ENCODE measurements around the gene NFKBIZ.

The NFKBIZ gene

DNA sequence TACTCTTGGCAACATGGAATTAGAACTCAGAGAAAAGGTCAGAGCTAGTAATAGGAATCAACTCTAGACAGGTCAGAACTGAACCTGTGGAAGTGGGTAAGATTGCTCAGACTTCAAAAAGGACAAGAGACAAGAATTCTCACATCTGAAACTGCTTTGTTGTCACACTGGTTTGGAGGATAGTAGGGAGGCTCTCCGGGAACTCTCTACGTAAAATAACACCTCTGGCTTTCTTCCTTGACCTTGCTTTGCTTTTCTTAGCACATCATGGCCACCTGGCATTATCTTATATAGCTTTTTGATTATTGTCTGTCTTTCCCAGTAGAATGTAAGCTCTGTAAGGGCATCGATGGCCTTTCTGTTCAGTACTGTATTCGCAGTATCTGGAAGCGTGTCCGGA lies 13.2 kb upstream of the NFKBIZ start:
- no peak for DNase-seq (ENCODE audit: low read depth, low spot score)
- no peaks in the 10 kb centered on the region for H3K4me1 ChIP-seq (ENCODE audit: insufficient read depth, insufficient read length)

DNA sequence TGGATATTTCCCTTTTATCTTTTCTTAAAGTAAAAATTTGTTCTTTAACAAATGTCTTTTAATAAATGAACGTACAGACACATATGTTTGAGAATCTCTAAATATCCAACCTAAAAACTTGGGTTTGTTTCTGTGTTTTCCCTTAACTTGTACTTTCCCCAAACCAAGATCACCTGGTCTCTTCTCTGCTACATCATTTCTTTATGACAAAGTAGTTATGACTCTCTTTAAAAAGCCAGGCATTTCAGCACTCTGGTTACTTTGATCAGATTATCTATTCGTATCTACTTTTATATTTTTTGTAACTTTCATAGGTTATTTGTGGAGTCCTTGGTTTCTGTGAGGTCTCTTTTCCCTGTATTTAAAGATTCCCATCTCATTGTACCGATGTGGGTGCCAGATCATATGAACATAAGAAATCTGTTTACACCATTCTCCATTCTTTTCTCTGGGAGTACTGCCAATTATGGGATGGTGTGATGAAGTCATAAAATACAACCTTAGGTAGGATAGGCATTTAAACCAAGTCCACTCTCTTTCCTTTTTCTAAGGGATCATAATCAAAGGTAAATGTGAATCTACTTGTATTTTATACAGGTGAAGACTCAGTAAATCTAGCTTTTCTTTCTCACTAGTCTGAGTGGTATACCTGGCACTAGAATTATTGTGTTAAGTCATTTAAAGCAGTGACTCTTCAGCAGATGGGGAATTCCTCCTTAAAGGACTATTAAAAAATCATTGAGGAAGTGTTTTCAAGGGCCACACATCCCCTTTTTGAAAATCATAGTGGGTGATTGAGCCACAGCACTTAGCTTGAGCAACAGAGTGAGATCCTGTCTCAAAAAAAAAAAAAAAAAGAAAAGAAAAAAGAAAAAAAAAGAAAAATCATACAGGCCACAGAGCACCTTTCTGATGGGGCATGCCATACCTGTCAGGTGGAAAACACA lies 12.4 kb upstream of the NFKBIZ start:
- no peak for TF ChIP-seq ZNF274 (IDR thresholded peaks at IDR 0.05; ENCODE audit: low read depth, low read length)
- no peak for TF ChIP-seq SUZ12 (IDR thresholded peaks at IDR 0.05; ENCODE audit: extremely low read depth, insufficient read depth, insufficient read length)
- no peak for TF ChIP-seq YY1 (IDR thresholded peaks at IDR 0.05; ENCODE audit: insufficient read depth, insufficient read length)
- DNase-seq (ENCODE audit: low read depth, low spot score): no peak
- Histone ChIP-seq H3K9ac (ENCODE audit: insufficient read length, low read depth) (no peak overlapping the region), H3K4me3 (ENCODE audit: insufficient read length, low read depth) (no peak overlapping the region), H3K27me3 (ENCODE audit: insufficient read depth, insufficient read length) (no peaks in the 10 kb centered on the region), H3K4me1 (ENCODE audit: insufficient read depth, insufficient read length) (no peaks in the 10 kb centered on the region), H3K36me3 (ENCODE audit: insufficient read depth, insufficient read length, low read length) (peaks cover 7% of the 10 kb centered on the region), H3K9me3 (ENCODE audit: insufficient read depth, low read length) (no peaks in the 10 kb centered on the region)

More for the DNA sequence above, 13.2 kb upstream of the NFKBIZ start:
- H3K27me3 ChIP-seq (ENCODE audit: insufficient read depth, insufficient read length): no peaks in the 10 kb centered on the region
- no peak for TF ChIP-seq YY1 (IDR thresholded peaks at IDR 0.05; ENCODE audit: insufficient read depth, insufficient read length)
- TF ChIP-seq SUZ12 (IDR thresholded peaks at IDR 0.05; ENCODE audit: extremely low read depth, insufficient read depth, insufficient read length): no peak
- no peak for TF ChIP-seq ZNF274 (IDR thresholded peaks at IDR 0.05; ENCODE audit: low read depth, low read length)
- H3K36me3 ChIP-seq (ENCODE audit: insufficient read depth, insufficient read length, low read length): peaks cover 7% of the 10 kb centered on the region
- no peak overlapping the region for H3K4me3 ChIP-seq (ENCODE audit: insufficient read length, low read depth)
- H3K9me3 ChIP-seq (ENCODE audit: insufficient read depth, low read length): no peaks in the 10 kb centered on the region
- H3K9ac ChIP-seq (ENCODE audit: insufficient read length, low read depth): no peak overlapping the region

DNA sequence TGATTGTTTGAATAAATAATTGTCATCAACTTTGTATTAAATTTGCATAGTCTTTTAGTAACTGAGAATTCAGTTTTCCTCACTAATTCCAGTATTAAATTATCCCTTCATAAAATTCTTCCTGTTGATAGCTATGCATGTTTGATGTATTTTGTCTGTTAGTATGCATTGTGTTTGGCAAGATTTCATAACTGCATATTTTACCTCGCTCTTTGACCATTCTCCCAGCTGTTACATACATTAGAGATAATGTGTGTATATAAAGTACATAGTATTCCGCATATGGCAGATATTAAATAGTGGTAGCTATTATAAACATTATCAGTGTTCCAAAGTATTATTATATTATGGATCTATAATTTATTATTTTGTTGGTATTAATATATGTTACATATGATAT lies 10.6 kb upstream of the NFKBIZ start:
- DNase-seq (ENCODE audit: low read depth, low spot score): no peak
- no peak overlapping the region for H3K9ac ChIP-seq (ENCODE audit: insufficient read length, low read depth)
- no peaks in the 10 kb centered on the region for H3K4me1 ChIP-seq (ENCODE audit: insufficient read depth, insufficient read length)
- TF ChIP-seq YY1 (IDR thresholded peaks at IDR 0.05; ENCODE audit: insufficient read depth, insufficient read length): no peak
- H3K36me3 ChIP-seq (ENCODE audit: insufficient read depth, insufficient read length, low read length): no peaks in the 10 kb centered on the region
- H3K4me3 ChIP-seq (ENCODE audit: insufficient read length, low read depth): no peak overlapping the region
- peaks cover 7% of the 10 kb centered on the region for H3K9me3 ChIP-seq (ENCODE audit: insufficient read depth, low read length)
- no peaks in the 10 kb centered on the region for H3K27me3 ChIP-seq (ENCODE audit: insufficient read depth, insufficient read length)

DNA sequence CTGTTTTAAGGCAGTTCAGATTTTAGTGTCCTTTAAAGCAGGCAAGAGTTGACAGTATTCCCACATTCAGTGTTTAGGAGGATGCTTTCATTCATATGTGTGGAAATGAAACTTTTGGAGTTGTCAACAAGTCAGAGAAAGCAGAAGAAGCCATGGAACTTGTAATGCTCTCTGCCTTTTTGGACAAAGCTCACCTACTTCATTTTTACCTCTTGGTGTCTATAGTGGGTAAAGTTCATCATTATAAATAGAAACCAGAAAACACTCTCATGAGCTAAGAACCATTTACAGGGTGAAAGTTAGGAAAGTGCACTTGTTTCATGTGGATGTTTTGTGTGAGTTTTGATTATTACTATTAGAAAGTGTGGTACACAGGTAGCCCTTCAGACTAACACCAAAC lies 9.2 kb upstream of the NFKBIZ start:
- no peaks in the 10 kb centered on the region for H3K4me1 ChIP-seq (ENCODE audit: insufficient read depth, insufficient read length)
- no peaks in the 10 kb centered on the region for H3K27me3 ChIP-seq (ENCODE audit: insufficient read depth, insufficient read length)
- H3K9ac ChIP-seq (ENCODE audit: insufficient read length, low read depth): no peak overlapping the region
- DNase-seq (ENCODE audit: low read depth, low spot score): no peak
- no peaks in the 10 kb centered on the region for H3K36me3 ChIP-seq (ENCODE audit: insufficient read depth, insufficient read length, low read length)
- TF ChIP-seq YY1 (IDR thresholded peaks at IDR 0.05; ENCODE audit: insufficient read depth, insufficient read length): no peak
- no peak for TF ChIP-seq SUZ12 (IDR thresholded peaks at IDR 0.05; ENCODE audit: extremely low read depth, insufficient read depth, insufficient read length)
- no peak for TF ChIP-seq ZNF274 (IDR thresholded peaks at IDR 0.05; ENCODE audit: low read depth, low read length)
- peaks cover 7% of the 10 kb centered on the region for H3K9me3 ChIP-seq (ENCODE audit: insufficient read depth, low read length)
- H3K4me3 ChIP-seq (ENCODE audit: insufficient read length, low read depth): no peak overlapping the region

DNA sequence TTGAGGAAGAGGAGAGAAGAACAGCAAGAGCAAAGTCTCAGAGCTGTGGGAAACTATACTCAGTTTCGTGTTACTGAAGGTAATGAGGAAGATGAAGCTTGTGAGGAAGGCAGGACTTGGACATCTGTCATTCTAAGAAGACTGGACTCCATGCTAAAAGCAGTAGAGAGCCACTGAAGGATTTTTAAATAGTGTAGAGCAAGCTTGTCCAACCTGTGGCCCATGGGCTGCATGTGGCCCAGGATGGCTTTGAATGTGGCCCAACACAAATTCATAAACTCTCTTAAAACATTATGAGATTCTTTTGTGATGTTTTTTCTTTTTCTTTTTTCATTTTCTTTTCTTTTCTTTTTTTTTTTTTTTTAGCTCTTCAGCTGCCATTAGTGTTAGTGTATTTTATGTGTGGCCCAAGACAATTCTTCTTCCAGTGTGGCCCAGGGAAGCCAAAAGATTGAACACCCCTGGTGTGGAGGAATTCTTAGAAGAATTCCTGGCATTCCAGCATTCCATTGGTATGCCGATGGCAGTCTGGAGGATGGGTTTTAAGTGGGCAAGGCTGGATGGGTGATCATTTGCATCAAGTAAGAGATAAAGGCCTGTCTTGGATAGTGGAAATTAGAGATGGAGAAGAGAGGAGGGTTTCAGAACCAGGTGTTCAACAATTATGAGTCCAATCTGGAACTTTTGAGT lies 6.9 kb upstream of the NFKBIZ start:
- TF ChIP-seq ZNF274 (IDR thresholded peaks at IDR 0.05; ENCODE audit: low read depth, low read length) (no peak), SUZ12 (IDR thresholded peaks at IDR 0.05; ENCODE audit: extremely low read depth, insufficient read depth, insufficient read length) (no peak)
- Histone ChIP-seq H3K9me3 (ENCODE audit: insufficient read depth, low read length) (peaks cover 7% of the 10 kb centered on the region), H3K36me3 (ENCODE audit: insufficient read depth, insufficient read length, low read length) (no peaks in the 10 kb centered on the region), H3K4me3 (ENCODE audit: insufficient read length, low read depth) (no peak overlapping the region), H3K27me3 (ENCODE audit: insufficient read depth, insufficient read length) (no peaks in the 10 kb centered on the region), H3K4me1 (ENCODE audit: insufficient read depth, insufficient read length) (peaks cover 3% of the 10 kb centered on the region), H3K9ac (ENCODE audit: insufficient read length, low read depth) (no peak overlapping the region)
- DNase-seq (ENCODE audit: low read depth, low spot score): peak; percentile 89

DNA sequence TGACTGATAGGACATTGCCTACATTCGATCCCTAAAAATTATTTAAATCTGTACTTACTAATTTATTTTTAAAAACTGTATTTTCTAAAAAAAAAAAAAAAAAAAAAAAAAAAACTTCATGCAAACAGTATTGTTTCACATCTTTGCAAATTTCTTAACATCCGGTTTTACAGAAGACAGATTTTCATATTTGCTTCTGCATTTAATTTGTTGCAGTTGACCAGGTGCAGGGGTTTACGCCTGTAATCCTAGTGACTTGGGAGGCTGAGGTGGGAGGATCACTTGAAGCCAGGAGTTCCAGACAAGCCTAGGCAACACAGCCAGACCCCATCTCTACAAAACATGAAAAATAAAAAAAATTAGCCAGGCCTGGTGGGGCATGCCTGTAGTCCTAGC lies 6.4 kb upstream of the NFKBIZ start:
- TF ChIP-seq YY1 (IDR thresholded peaks at IDR 0.05; ENCODE audit: insufficient read depth, insufficient read length) (no peak), ZNF274 (IDR thresholded peaks at IDR 0.05; ENCODE audit: low read depth, low read length) (no peak), SUZ12 (IDR thresholded peaks at IDR 0.05; ENCODE audit: extremely low read depth, insufficient read depth, insufficient read length) (no peak)
- Histone ChIP-seq H3K4me3 (ENCODE audit: insufficient read length, low read depth) (no peak overlapping the region), H3K27me3 (ENCODE audit: insufficient read depth, insufficient read length) (no peaks in the 10 kb centered on the region), H3K9ac (ENCODE audit: insufficient read length, low read depth) (no peak overlapping the region), H3K4me1 (ENCODE audit: insufficient read depth, insufficient read length) (peaks cover 3% of the 10 kb centered on the region), H3K9me3 (ENCODE audit: insufficient read depth, low read length) (peaks cover 7% of the 10 kb centered on the region), H3K36me3 (ENCODE audit: insufficient read depth, insufficient read length, low read length) (no peaks in the 10 kb centered on the region)
- no peak for DNase-seq (ENCODE audit: low read depth, low spot score)

DNA sequence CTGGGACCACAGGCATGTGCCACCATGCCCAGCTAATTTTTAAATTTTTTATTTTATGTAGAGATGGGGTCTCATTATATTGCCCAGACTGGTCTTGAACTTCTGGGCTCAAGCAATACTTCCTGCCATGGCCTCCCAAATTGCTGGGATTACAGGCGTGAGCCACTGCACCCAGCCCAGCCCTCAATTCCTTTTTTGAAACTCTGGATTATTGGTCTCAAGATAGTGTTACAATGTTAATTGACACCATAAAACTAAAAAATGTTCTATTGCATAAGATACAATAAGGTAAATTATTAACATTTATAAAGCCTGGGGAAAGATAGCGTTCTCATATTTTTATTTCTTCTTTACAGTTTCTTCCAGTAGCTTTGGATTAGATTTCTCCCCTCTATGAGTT lies 3.9 kb upstream of the NFKBIZ start:
- Histone ChIP-seq H3K27me3 (ENCODE audit: insufficient read depth, insufficient read length) (no peaks in the 10 kb centered on the region), H3K9me3 (ENCODE audit: insufficient read depth, low read length) (peaks cover 7% of the 10 kb centered on the region), H3K36me3 (ENCODE audit: insufficient read depth, insufficient read length, low read length) (no peaks in the 10 kb centered on the region), H3K4me1 (ENCODE audit: insufficient read depth, insufficient read length) (peaks cover 3% of the 10 kb centered on the region), H3K9ac (ENCODE audit: insufficient read length, low read depth) (no peak overlapping the region), H3K4me3 (ENCODE audit: insufficient read length, low read depth) (no peak overlapping the region)
- TF ChIP-seq ZNF274 (IDR thresholded peaks at IDR 0.05; ENCODE audit: low read depth, low read length) (no peak), YY1 (IDR thresholded peaks at IDR 0.05; ENCODE audit: insufficient read depth, insufficient read length) (no peak), SUZ12 (IDR thresholded peaks at IDR 0.05; ENCODE audit: extremely low read depth, insufficient read depth, insufficient read length) (no peak)
- DNase-seq (ENCODE audit: low read depth, low spot score): no peak

Measured in NT2/D1 (cell line).